ENCODE data around the gene ADAMTSL1. TPM values are rescaled to one million over a fixed set of nuclear protein-coding genes. Genes with fewer than 3 reads are reported as not detected.

ADAMTSL1 gene
- total RNA-seq, 2 experiments from 2014 or later, result not detected

DNA sequence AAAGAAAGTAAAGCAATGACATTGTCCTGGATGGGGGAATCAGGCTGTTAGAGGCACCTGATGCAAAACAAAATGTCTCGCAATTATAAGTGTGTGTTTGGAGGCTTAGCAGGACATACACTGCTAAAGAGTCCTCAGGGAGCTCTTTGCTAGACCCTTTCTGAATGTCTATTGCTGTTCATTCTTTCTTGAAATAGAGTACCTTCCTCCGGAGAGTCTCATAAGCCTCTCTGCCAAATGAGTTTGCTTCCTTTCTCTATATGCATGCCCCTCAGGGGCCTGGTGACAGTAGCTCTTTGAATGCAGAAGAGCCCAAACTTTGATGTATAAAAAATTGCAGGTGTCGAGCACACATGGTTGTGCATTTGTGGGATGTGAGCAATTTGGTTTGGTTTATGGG, 26.4 kb upstream of the ADAMTSL1 start:
- no peak overlapping the region for H3K4me3 ChIP-seq (ENCODE audit: low read depth, low read length, poor library complexity, severe bottlenecking)
- TF ChIP-seq CTCF (conservative IDR thresholded peaks at IDR 0.05; ENCODE audit: low read length), result no peak
- no peak for TF ChIP-seq EZH2phosphoT487 (IDR thresholded peaks at IDR 0.05; ENCODE audit: borderline replicate concordance, low read depth, low read length)
- no peak for DNase-seq (ENCODE audit: low spot score)
- no peaks in the 10 kb centered on the region for H3K79me2 ChIP-seq (ENCODE audit: insufficient read depth, low read depth, low read length)
- no peaks in the 10 kb centered on the region for H3K9me2 ChIP-seq (ENCODE audit: insufficient read depth, low read length)
- CTCF ChIA-PET (ENCODE audit: unreplicated experiment), result no interaction called here
- no peaks in the 10 kb centered on the region for H3K4me1 ChIP-seq (ENCODE audit: insufficient read depth, low read length, poor library complexity, severe bottlenecking)
- H3K36me3 ChIP-seq (ENCODE audit: insufficient read depth, low read length), result no peaks in the 10 kb centered on the region
- POLR2A ChIA-PET, result interaction anchor here (0.8 kb wide), 1 partner anchor 26 kb away, joined by 3 read pairs; the partner anchor contains the start of gene ADAMTSL1
- no peak overlapping the region for H3K27ac ChIP-seq (ENCODE audit: low read depth, low read length, poor library complexity, severe bottlenecking)
- H3K9me3 ChIP-seq (ENCODE audit: low read length), result no peaks in the 10 kb centered on the region
- H2AFZ ChIP-seq (ENCODE audit: low read length), result no peak overlapping the region
- no peak overlapping the region for H3K4me2 ChIP-seq (ENCODE audit: low read length)
- no peaks in the 10 kb centered on the region for H4K20me1 ChIP-seq (ENCODE audit: insufficient read depth, low read length)
- intact Hi-C loops (cut with micrococcal nuclease; ENCODE audit: unreplicated experiment), result loop anchor here (10.0 kb wide), 1 partner anchor 133 kb away; no protein-coding TSS in a partner anchor
- no TSS peak for BruUV-seq (replicated peaks)

- Histone ChIP-seq H3K4me1 (ENCODE audit: insufficient read depth, low read length, poor library complexity, severe bottlenecking) (no peaks in the 10 kb centered on the region), H3K9me3 (ENCODE audit: low read length) (no peaks in the 10 kb centered on the region), H3K79me2 (ENCODE audit: insufficient read depth, low read depth, low read length) (no peaks in the 10 kb centered on the region), H3K36me3 (ENCODE audit: insufficient read depth, low read length) (no peaks in the 10 kb centered on the region), H3K4me3 (ENCODE audit: low read depth, low read length, poor library complexity, severe bottlenecking) (no peak overlapping the region), H4K20me1 (ENCODE audit: insufficient read depth, low read length) (no peaks in the 10 kb centered on the region), H3K9me2 (ENCODE audit: insufficient read depth, low read length) (no peaks in the 10 kb centered on the region), H3K4me2 (ENCODE audit: low read length) (no peak overlapping the region), H2AFZ (ENCODE audit: low read length) (no peak overlapping the region), H3K27ac (ENCODE audit: low read depth, low read length, poor library complexity, severe bottlenecking) (no peak overlapping the region)
- no TSS peak for BruUV-seq (replicated peaks)
- ChIA-PET CTCF (ENCODE audit: unreplicated experiment) (no interaction called here), POLR2A (interaction anchor here (0.8 kb wide), 1 partner anchor 26 kb away, joined by 3 read pairs; the partner anchor contains the start of gene ADAMTSL1)
- DNase-seq (ENCODE audit: low spot score), result no peak
- intact Hi-C loops (cut with micrococcal nuclease; ENCODE audit: unreplicated experiment), result loop anchor here (10.0 kb wide), 1 partner anchor 133 kb away; no protein-coding TSS in a partner anchor
- TF ChIP-seq EZH2phosphoT487 (IDR thresholded peaks at IDR 0.05; ENCODE audit: borderline replicate concordance, low read depth, low read length) (no peak), CTCF (conservative IDR thresholded peaks at IDR 0.05; ENCODE audit: low read length) (no peak)
These were observed 25.9 kb upstream of the ADAMTSL1 start for GRCh38 chr9:18448101-18448500.

GRCh38 chr9:18451406-18451805, 22.5 kb upstream of the ADAMTSL1 start:
- no peaks in the 10 kb centered on the region for H3K4me1 ChIP-seq (ENCODE audit: insufficient read depth, low read length, poor library complexity, severe bottlenecking)
- no peak overlapping the region for H2AFZ ChIP-seq (ENCODE audit: low read length)
- no peaks in the 10 kb centered on the region for H3K9me2 ChIP-seq (ENCODE audit: insufficient read depth, low read length)
- no peak overlapping the region for H3K27ac ChIP-seq (ENCODE audit: low read depth, low read length, poor library complexity, severe bottlenecking)
- H3K36me3 ChIP-seq (ENCODE audit: insufficient read depth, low read length), result no peaks in the 10 kb centered on the region
- no TSS peak for BruUV-seq (replicated peaks)
- H3K4me2 ChIP-seq (ENCODE audit: low read length), result no peak overlapping the region
- TF ChIP-seq CTCF (conservative IDR thresholded peaks at IDR 0.05; ENCODE audit: low read length) (no peak), EZH2phosphoT487 (IDR thresholded peaks at IDR 0.05; ENCODE audit: borderline replicate concordance, low read depth, low read length) (no peak)
- CTCF ChIA-PET (ENCODE audit: unreplicated experiment), result no interaction called here
- no peak for DNase-seq (ENCODE audit: low spot score)
- POLR2A ChIA-PET, result interaction anchor here (0.7 to 1.6 kb wide), 3 partner anchors 11 to 1286 kb away, joined by 3 to 4 read pairs (median 3); no protein-coding TSS in a partner anchor
- no peaks in the 10 kb centered on the region for H3K9me3 ChIP-seq (ENCODE audit: low read length)
- H3K79me2 ChIP-seq (ENCODE audit: insufficient read depth, low read depth, low read length), result no peaks in the 10 kb centered on the region
- intact Hi-C loops (cut with micrococcal nuclease; ENCODE audit: unreplicated experiment), result no loop called here
- no peaks in the 10 kb centered on the region for H4K20me1 ChIP-seq (ENCODE audit: insufficient read depth, low read length)
- no peak overlapping the region for H3K4me3 ChIP-seq (ENCODE audit: low read depth, low read length, poor library complexity, severe bottlenecking)
